ENCODE data around the gene NBEAL2. TPM values are rescaled to one million over a fixed set of nuclear protein-coding genes. Genes with fewer than 3 reads are reported as not detected.

NBEAL2 gene
- total and polyA plus RNA-seq, 10 of the 15 experiments (the other 5 are each of a cell fraction or from before 2014, with no cell fraction given): 0.07 to 127 (median 29.4) TPM

DNA sequence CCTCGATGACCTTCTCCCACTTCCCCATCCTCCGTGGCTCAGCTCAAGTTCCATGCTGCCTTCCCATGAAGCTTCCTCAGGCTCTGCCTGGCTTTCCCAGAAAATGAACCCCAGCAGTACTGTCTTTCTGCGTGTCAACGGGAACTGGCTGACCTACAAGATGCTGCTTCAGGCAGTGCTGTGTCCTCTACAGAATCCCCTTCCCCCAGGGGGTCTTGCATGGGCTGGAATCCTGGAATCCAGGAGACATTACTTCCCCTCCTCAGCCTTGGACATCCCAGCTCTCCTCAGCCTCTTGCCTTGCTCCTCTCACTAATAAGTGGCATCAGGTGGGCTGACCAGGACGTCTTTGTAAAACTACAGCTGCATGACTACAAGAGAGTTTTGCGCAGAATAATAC lies 8.3 kb upstream of the NBEAL2 start:
- no peak for DNase-seq (ENCODE audit: low read depth, low spot score)
- in situ Hi-C loops (cut with MboI) (no loop called here), intact Hi-C loops (cut with micrococcal nuclease; ENCODE audit: unreplicated experiment) (no loop called here)
- peak overlapping the region; percentile 66 for H3K4me2 ChIP-seq (ENCODE audit: control insufficient read depth, insufficient read depth)
- TF ChIP-seq, protein P1, sequence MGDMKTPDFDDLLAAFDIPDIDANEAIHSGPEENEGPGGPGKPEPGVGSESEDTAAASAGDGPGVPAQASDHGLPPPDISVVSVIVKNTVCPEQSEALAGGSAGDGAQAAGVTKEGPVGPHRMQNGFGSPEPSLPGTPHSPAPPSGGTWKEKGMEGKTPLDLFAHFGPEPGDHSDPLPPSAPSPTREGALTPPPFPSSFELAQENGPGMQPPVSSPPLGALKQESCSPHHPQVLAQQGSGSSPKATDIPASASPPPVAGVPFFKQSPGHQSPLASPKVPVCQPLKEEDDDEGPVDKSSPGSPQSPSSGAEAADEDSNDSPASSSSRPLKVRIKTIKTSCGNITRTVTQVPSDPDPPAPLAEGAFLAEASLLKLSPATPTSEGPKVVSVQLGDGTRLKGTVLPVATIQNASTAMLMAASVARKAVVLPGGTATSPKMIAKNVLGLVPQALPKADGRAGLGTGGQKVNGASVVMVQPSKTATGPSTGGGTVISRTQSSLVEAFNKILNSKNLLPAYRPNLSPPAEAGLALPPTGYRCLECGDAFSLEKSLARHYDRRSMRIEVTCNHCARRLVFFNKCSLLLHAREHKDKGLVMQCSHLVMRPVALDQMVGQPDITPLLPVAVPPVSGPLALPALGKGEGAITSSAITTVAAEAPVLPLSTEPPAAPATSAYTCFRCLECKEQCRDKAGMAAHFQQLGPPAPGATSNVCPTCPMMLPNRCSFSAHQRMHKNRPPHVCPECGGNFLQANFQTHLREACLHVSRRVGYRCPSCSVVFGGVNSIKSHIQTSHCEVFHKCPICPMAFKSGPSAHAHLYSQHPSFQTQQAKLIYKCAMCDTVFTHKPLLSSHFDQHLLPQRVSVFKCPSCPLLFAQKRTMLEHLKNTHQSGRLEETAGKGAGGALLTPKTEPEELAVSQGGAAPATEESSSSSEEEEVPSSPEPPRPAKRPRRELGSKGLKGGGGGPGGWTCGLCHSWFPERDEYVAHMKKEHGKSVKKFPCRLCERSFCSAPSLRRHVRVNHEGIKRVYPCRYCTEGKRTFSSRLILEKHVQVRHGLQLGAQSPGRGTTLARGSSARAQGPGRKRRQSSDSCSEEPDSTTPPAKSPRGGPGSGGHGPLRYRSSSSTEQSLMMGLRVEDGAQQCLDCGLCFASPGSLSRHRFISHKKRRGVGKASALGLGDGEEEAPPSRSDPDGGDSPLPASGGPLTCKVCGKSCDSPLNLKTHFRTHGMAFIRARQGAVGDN (IDR thresholded peaks at IDR 0.05): no peak
- TF ChIP-seq SMAD1 (IDR thresholded peaks at IDR 0.05; ENCODE audit: low read depth, partially characterized antibody): no peak
- no peak for TF ChIP-seq ASH2L (IDR thresholded peaks at IDR 0.05; ENCODE audit: borderline replicate concordance, low read depth)
- TF ChIP-seq, protein P2, sequence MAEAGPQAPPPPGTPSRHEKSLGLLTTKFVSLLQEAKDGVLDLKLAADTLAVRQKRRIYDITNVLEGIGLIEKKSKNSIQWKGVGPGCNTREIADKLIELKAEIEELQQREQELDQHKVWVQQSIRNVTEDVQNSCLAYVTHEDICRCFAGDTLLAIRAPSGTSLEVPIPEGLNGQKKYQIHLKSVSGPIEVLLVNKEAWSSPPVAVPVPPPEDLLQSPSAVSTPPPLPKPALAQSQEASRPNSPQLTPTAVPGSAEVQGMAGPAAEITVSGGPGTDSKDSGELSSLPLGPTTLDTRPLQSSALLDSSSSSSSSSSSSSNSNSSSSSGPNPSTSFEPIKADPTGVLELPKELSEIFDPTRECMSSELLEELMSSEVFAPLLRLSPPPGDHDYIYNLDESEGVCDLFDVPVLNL (IDR thresholded peaks at IDR 0.05; ENCODE audit: low read depth, low read length): no peak
- TF ChIP-seq ZNF622 (IDR thresholded peaks at IDR 0.05): no peak
- TF ChIP-seq CEBPB (IDR thresholded peaks at IDR 0.05; ENCODE audit: borderline replicate concordance in 1 of 2, low read depth in 2 of 2, low read length in 2 of 2): no peak
- TF ChIP-seq TCF3 (IDR thresholded peaks at IDR 0.05; ENCODE audit: borderline replicate concordance, insufficient read depth, low read depth, low read length): no peak
- no peak for TF ChIP-seq RELA (IDR thresholded peaks at IDR 0.05; ENCODE audit: borderline replicate concordance, partially characterized antibody)
- no peak for TF ChIP-seq TARDBP (IDR thresholded peaks at IDR 0.05; ENCODE audit: borderline replicate concordance)
- TF ChIP-seq, protein P3, sequence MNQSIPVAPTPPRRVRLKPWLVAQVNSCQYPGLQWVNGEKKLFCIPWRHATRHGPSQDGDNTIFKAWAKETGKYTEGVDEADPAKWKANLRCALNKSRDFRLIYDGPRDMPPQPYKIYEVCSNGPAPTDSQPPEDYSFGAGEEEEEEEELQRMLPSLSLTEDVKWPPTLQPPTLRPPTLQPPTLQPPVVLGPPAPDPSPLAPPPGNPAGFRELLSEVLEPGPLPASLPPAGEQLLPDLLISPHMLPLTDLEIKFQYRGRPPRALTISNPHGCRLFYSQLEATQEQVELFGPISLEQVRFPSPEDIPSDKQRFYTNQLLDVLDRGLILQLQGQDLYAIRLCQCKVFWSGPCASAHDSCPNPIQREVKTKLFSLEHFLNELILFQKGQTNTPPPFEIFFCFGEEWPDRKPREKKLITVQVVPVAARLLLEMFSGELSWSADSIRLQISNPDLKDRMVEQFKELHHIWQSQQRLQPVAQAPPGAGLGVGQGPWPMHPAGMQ (IDR thresholded peaks at IDR 0.05; ENCODE audit: borderline replicate concordance): no peak
- no peak for TF ChIP-seq MEF2B (IDR thresholded peaks at IDR 0.05; ENCODE audit: partially characterized antibody, poor library complexity, severe bottlenecking)
- TF ChIP-seq, protein P4, sequence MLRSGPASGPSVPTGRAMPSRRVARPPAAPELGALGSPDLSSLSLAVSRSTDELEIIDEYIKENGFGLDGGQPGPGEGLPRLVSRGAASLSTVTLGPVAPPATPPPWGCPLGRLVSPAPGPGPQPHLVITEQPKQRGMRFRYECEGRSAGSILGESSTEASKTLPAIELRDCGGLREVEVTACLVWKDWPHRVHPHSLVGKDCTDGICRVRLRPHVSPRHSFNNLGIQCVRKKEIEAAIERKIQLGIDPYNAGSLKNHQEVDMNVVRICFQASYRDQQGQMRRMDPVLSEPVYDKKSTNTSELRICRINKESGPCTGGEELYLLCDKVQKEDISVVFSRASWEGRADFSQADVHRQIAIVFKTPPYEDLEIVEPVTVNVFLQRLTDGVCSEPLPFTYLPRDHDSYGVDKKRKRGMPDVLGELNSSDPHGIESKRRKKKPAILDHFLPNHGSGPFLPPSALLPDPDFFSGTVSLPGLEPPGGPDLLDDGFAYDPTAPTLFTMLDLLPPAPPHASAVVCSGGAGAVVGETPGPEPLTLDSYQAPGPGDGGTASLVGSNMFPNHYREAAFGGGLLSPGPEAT (IDR thresholded peaks at IDR 0.05; ENCODE audit: low read depth): no peak
- no peak for TF ChIP-seq ETV6 (conservative IDR thresholded peaks at IDR 0.05 in 1 of 2, IDR thresholded peaks at IDR 0.05 in 1 of 2; ENCODE audit: borderline replicate concordance in 1 of 2, low read depth in 1 of 2)
- no peak for TF ChIP-seq KAT2A (conservative IDR thresholded peaks at IDR 0.05; ENCODE audit: control insufficient read depth, low read depth, low read length)
- TF ChIP-seq SIN3A (IDR thresholded peaks at IDR 0.05; ENCODE audit: low read depth, low read length): no peak
- RAD21 ChIA-PET (ENCODE audit: unreplicated experiment): interaction anchor here (0.9 to 1.4 kb wide), 4 partner anchors 11 to 38 kb away, joined by 3 to 5 read pairs (median 4); no protein-coding TSS in a partner anchor
- POLR2A ChIA-PET: interaction anchor here (0.9 to 2.7 kb wide), 5 partner anchors 9 to 43 kb away, joined by 3 to 19 read pairs (median 6); partner anchors contain the start of gene NBEAL2
- H3K27ac ChIP-seq (ENCODE audit: control insufficient read depth, insufficient read depth): peak overlapping the region; percentile 41
- peaks cover 96% of the 10 kb centered on the region for H3K79me2 ChIP-seq (ENCODE audit: control insufficient read depth, insufficient read depth, low read length)
- peaks cover 42% of the 10 kb centered on the region for H3K4me1 ChIP-seq (ENCODE audit: control insufficient read depth, insufficient read depth, low read length)
- SMC1A ChIA-PET (ENCODE audit: uncharacterized antibody, unreplicated experiment): interaction anchor here (1.8 to 3.0 kb wide), 4 partner anchors 13 to 45 kb away, joined by 5 to 27 read pairs (median 10); no protein-coding TSS in a partner anchor
- no peak for FAIRE-seq
- no peaks in the 10 kb centered on the region for H3K9me3 ChIP-seq (replicated peaks; ENCODE audit: control insufficient read depth, insufficient read depth, low read length)
- ATAC-seq: no peak
- peaks cover 9 to 12% of the 10 kb centered on the region in 2 experiments; a peak in 3 of 4 replicates for H3K36me3 ChIP-seq (ENCODE audit: control insufficient read depth in 2 of 2, insufficient read depth in 2 of 2, low read length in 1 of 2)
- peaks cover 12% of the 10 kb centered on the region for H4K20me1 ChIP-seq (ENCODE audit: control insufficient read depth, insufficient read depth)
- peak overlapping the region; percentile 9; the same call in 1 of the 2 replicates for H3K9ac ChIP-seq (ENCODE audit: control insufficient read depth, insufficient read depth, low read length)
- BruUV-seq (replicated peaks): no TSS peak
- 32% methylated on average over 6 of the region's 6 CpGs for WGBS (ENCODE audit: insufficient coverage, insufficient replicate concordance, low lambda C conversion rate, missing lambda C conversion rate)
- no peaks in the 10 kb centered on the region for H3K27me3 ChIP-seq (replicated peaks in 1 of 2; ENCODE audit: control insufficient read depth in 2 of 2, insufficient read depth in 2 of 2, low read length in 1 of 2)
- H2AFZ ChIP-seq (ENCODE audit: control insufficient read depth, low read depth, low read length): no peak overlapping the region
- CTCF ChIA-PET: no interaction called here
- H3K4me3 ChIP-seq: peak overlapping the region; percentile 33; the same call in 1 of the 2 replicates

Data from GM12878 (cell line).